Spleen (tissue), 7 donors: Measurements from ENCODE around the gene C1QL1.

ENCODE experiments used
- CTCF ChIP-seq, 11 experiments: fragments of 200-600 bp in 7 of 11; fragments of 450-650 bp in 4 of 11; sonication (generic) in 4 of 11; IDR thresholded peaks in 8 of 11; conservative IDR thresholded peaks in 3 of 11; 1 replicate in 7 of 11; 2 replicates in 4 of 11; pipeline versions ENCODE4 v1.4.0 to v1.8.0; 2016 to 2021; ENCODE audit warnings: antibody characterized with exemption in 11 of 11, inconsistent platforms in 4 of 11, mild to moderate bottlenecking in 1 of 11
- POLR2AphosphoS5 ChIP-seq, 3 donors: sonication (generic); formaldehyde crosslinking; IDR thresholded peaks; one replicate each; pipeline ENCODE4 v1.5.1; 2017; ENCODE audit warnings: antibody characterized with exemption in 3 of 3
- donor health status: DM: no; HTN: no; CAD: no; lungs with moderate emphysema.
- donor health status: DM: no; HTN: no; CAD: no.
- donor health status: DM: no; HTN: no; CAD: no.

- TF ChIP-seq CTCF (IDR thresholded peaks at IDR 0.05 in 8 of 11, conservative IDR thresholded peaks at IDR 0.05 in 3 of 11) (no peak), POLR2AphosphoS5 (IDR thresholded peaks at IDR 0.05) (no peak)
These were observed 54.4 kb downstream of the C1QL1 start for GRCh38 chr17:44913676-44914075.
